Measurements from ENCODE around the gene SERBP1.

SERBP1 gene

DNA sequence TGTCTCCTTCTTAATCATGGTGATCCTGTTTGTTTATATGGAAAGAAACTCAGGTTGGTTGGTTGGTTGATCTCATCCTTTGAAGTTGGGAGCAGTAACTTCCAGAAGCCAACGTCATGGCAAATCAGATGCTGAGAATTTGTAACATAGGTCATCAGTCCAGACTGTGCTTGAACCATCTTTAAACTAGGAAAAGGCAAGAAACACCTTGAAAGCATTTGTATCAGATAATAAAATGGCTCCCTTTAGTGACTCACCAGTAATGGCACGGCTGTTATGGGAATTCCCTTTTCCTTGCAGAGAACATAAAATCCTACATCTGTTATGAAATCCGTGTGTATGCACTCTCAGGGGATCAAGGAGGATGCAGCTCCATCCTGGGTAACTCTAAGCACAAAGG, 58.1 kb downstream of the SERBP1 start:
- no peaks in the 10 kb centered on the region for H3K27me3 Mint-ChIP-seq
- no peak overlapping the region for H3K4me3 Mint-ChIP-seq
- H3K4me1 Mint-ChIP-seq (ENCODE audit: low read depth): no peaks in the 10 kb centered on the region
- H3K9me3 Mint-ChIP-seq: no peaks in the 10 kb centered on the region
- H3K27ac Mint-ChIP-seq: no peak overlapping the region
- H3K36me3 Mint-ChIP-seq (ENCODE audit: low read depth): peaks cover 86% of the 10 kb centered on the region

DNA sequence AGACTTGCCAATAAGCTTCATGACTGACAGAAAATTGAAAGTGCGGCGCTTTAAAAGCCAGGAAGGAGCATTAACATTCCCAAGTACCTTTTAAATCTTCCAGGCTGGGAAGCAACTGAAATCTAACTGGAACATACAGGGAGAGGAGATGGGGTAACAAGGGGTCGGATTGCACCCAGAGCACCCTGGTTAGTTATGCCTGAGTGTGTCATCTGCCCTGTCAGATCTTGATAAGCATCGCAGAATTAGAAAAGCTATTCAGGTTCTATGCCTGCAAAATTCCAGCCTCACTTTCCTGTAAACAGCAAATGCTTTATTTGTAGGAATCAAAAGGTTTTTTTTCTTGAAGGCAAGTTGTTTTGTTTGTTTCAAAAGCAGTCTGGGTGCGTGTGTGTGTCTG, 58.5 kb downstream of the SERBP1 start:
- Mint-ChIP-seq H3K4me1 (ENCODE audit: low read depth) (no peaks in the 10 kb centered on the region), H3K27ac (no peak overlapping the region), H3K27me3 (no peaks in the 10 kb centered on the region), H3K4me3 (no peak overlapping the region), H3K36me3 (ENCODE audit: low read depth) (peaks cover 86% of the 10 kb centered on the region), H3K9me3 (no peaks in the 10 kb centered on the region)

DNA sequence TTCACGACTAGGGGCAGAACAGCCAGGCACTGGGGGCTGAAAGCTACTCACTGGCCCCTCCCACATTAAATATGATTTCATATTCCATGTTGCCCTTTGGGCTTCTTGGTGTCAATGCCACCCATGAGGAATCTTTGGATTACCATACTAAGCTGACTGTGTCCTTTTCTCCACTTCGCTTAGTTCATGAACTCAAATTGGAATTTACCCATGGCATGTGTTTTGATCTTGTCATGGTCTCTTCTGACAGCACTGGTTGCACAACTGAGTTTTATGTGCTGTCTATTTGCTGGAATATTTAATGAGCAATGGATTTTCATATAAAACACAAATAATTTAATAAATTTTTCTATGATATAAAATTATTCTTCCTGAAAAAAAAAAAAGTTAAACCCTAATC, 59.2 kb downstream of the SERBP1 start:
- Mint-ChIP-seq H3K4me3 (no peak overlapping the region), H3K27me3 (no peaks in the 10 kb centered on the region), H3K9me3 (no peaks in the 10 kb centered on the region), H3K36me3 (ENCODE audit: low read depth) (peaks cover 82% of the 10 kb centered on the region), H3K27ac (no peak overlapping the region), H3K4me1 (ENCODE audit: low read depth) (no peaks in the 10 kb centered on the region)

DNA sequence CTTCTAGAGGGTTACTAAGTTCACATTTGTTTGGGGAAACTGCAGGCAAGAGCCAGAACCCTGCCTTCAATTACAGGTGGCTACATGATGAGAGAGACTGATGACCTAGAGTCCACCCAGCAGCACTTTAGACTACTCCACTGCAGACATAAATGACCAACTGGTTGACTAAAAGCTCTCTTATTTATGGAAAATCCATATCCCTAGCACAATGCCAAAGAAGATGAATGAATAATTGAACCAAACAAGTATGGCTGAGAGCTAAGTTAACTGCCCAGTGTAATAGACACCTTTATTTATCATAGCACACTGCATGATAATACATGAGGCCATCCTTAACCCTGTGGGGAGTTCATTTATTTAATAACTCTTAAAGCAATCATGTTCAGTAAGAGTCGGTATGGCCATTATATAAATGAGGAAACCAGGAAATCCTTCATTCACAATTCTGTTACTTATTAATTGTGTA, 62.1 kb downstream of the SERBP1 start:
- Mint-ChIP-seq H3K9me3 (no peaks in the 10 kb centered on the region), H3K27me3 (no peaks in the 10 kb centered on the region), H3K4me1 (ENCODE audit: low read depth) (peaks cover 19% of the 10 kb centered on the region), H3K4me3 (no peak overlapping the region), H3K36me3 (ENCODE audit: low read depth) (peaks cover 77% of the 10 kb centered on the region), H3K27ac (no peak overlapping the region)

DNA sequence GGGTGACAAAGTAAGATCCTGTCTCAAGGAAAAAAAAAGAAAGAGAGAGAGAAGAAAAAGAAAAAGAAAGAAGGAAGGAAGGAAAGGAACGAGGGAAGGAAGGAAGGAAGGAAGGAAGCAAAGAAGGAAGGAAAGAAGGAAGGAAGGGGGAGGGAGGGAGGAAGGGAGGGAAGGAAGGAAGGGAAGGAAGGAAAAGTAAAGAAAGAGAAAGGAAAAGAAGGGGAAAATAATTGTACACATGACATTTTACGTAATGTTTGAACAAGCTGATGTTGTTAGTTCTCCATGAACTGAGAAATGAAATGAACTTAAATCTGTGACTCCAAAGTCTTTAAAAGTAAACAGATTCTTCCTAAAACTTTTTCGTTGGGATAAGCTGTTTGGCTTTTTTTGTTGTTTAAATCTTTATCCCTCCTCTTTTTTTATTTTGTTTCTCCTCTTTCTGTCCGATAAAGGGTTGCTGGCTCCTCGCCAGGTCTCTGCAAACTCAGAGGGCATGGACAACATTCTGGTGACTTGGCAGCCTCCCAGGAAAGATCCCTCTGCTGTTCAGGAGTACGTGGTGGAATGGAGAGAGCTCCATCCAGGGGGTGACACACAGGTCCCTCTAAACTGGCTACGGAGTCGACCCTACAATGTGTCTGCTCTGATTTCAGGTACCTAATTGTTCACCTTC, 62.7 kb downstream of the SERBP1 start:
- Mint-ChIP-seq H3K27me3 (no peaks in the 10 kb centered on the region), H3K27ac (peak overlapping the region; percentile 80), H3K36me3 (ENCODE audit: low read depth) (peaks cover 76% of the 10 kb centered on the region), H3K4me1 (ENCODE audit: low read depth) (peaks cover 19% of the 10 kb centered on the region), H3K9me3 (no peaks in the 10 kb centered on the region), H3K4me3 (no peak overlapping the region)

DNA sequence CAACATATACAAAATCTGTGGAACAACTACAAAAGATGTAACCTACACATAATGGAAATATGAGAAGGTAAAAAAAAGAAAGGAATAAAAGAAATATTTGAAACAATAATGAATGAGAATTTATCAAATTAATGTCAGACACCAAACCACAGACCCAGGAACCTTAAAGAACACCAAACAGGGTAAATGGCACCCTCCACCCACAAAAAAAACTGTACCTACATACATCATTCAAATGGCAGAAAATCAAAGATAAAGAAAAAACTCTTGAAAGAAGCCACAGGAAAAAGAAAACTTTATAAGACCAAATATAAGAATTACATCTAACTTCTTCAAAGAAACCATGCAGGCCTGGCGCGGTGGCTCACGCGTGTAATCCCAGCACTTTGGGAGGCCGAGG, 68.6 kb downstream of the SERBP1 start:
- Mint-ChIP-seq H3K27me3 (no peaks in the 10 kb centered on the region), H3K9me3 (no peaks in the 10 kb centered on the region), H3K4me1 (ENCODE audit: low read depth) (peaks cover 42% of the 10 kb centered on the region), H3K27ac (peak overlapping the region; percentile 68), H3K36me3 (ENCODE audit: low read depth) (peaks cover 49% of the 10 kb centered on the region), H3K4me3 (no peak overlapping the region)

DNA sequence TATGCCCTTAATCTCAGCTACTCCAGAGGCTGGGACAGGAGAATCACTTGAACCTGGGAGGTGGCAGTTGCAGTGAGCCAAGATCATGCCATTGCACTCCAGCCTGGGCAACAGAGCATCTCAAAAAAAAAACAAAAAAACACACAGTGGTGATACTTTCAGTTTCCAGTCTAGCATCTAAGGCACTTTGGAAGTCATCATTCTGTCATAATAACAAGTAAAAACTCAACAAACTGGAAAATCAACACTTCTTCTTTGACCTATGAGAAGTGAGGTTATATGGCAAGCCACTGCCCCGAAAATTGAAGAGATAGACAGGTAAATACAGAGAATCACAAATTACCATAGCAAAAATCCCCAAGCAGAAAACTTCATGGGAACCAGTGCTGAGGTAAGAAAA, 70.6 kb downstream of the SERBP1 start:
- H3K4me1 Mint-ChIP-seq (ENCODE audit: low read depth): peaks cover 39% of the 10 kb centered on the region
- no peak overlapping the region for H3K27ac Mint-ChIP-seq
- no peak overlapping the region for H3K4me3 Mint-ChIP-seq
- no peaks in the 10 kb centered on the region for H3K9me3 Mint-ChIP-seq
- H3K27me3 Mint-ChIP-seq: no peaks in the 10 kb centered on the region
- peaks cover 50% of the 10 kb centered on the region for H3K36me3 Mint-ChIP-seq (ENCODE audit: low read depth)

All from stimulated activated naive CD8-positive, alpha-beta T cell treated with anti-CD3 and anti-CD28 coated beads, Interleukin-15, Interleukin-2, amounts not matched to agents 100 ng/mL and 50 ng/mL, for 24 hours (primary cell).